GM19452 (cell line): ENCODE results near the gene C4A.
"Not testable (repeated sequence)": the region's sequence is repeated elsewhere in the genome, so short reads cannot be mapped to it uniquely, and the experiment has no call there.

Experiments
- ATAC-seq: cut with Tn5 transposase; IDR thresholded peaks from one replicate; pipeline ENCODE4 v1.9.1; 2021; ENCODE audit not compliant: unreplicated experiment

C4A gene

GRCh38 chr6:32022100-32022499, 40.2 kb downstream of the C4A start:
- not testable (repeated sequence) for ATAC-seq

GRCh38 chr6:32028631-32029030, 46.8 kb downstream of the C4A start:
- ATAC-seq = not testable (repeated sequence)

- ATAC-seq = not testable (repeated sequence)
Observed at GRCh38 chr6:32029553-32029952, 47.7 kb downstream of the C4A start.

- ATAC-seq = not testable (repeated sequence)
Observed at GRCh38 chr6:32035283-32036013, 53.6 kb downstream of the C4A start.

GRCh38 chr6:32037136-32037535, 55.3 kb downstream of the C4A start:
- ATAC-seq = not testable (repeated sequence)

GRCh38 chr6:32037598-32038524, 56.0 kb downstream of the C4A start, which contains the start of gene CYP21A2:
Gene CYP21A2, plus strand, starts transcription at chr6:32038415. Its CDS starts 8 bp downstream, at chr6:32038423.
- not testable (repeated sequence) for ATAC-seq

- ATAC-seq = not testable (repeated sequence)
Observed at GRCh38 chr6:32038878-32039277, 57.0 kb downstream of the C4A start.

GRCh38 chr6:32039321-32040274, 57.7 kb downstream of the C4A start:
- ATAC-seq = not testable (repeated sequence)

GRCh38 chr6:32040299-32041049, 58.6 kb downstream of the C4A start:
- not testable (repeated sequence) for ATAC-seq

GRCh38 chr6:32041050-32041321, 59.1 kb downstream of the C4A start:
- not testable (repeated sequence) for ATAC-seq

- not testable (repeated sequence) for ATAC-seq
Observed at GRCh38 chr6:32041385-32041784, 59.5 kb downstream of the C4A start.

GRCh38 chr6:32042276-32042675, 60.4 kb downstream of the C4A start:
- ATAC-seq = not testable (repeated sequence)

- not testable (repeated sequence) for ATAC-seq
Observed at GRCh38 chr6:32043589-32044380, 61.9 kb downstream of the C4A start.

- not testable (repeated sequence) for ATAC-seq
Observed at GRCh38 chr6:32044916-32045315, 63.1 kb downstream of the C4A start.

- no peak for ATAC-seq
Observed at GRCh38 chr6:32045811-32046449, 64.1 kb downstream of the C4A start.

- no peak for ATAC-seq
Observed at GRCh38 chr6:32046450-32047083, 64.7 kb downstream of the C4A start.

- ATAC-seq = no peak
Observed at GRCh38 chr6:32047084-32047478, 65.2 kb downstream of the C4A start.

- ATAC-seq = no peak
Observed at GRCh38 chr6:32047539-32047854, 65.6 kb downstream of the C4A start.
